ENCODE measurements around the gene CCNYL1. TPM values are rescaled to one million over a fixed set of nuclear protein-coding genes. Genes with fewer than 3 reads are reported as not detected.

The CCNYL1 gene
- total RNA-seq, 6 donors from 2014 or later = 10.9 to 27.0 (median 19.2) TPM

DNA sequence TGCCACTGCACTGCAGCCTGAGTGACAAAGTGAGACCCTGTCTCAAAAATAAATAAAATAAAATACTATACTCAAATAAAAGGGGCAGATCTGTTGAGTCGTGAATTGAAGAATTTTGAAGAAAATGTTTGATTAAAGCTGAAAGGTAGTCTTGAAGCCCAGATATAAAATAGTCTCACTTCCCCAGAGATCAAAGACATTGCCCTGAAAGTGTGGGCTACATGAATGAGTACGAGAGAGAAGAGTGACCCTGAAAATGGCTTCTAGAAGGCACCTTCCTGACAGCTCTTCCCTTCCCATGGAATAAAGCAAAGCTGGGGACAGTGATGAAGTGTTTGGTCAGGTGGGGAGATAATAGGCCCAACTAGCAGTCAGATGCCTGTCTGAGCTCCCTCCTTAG lies 72.1 kb downstream of the CCNYL1 start:
- Histone ChIP-seq H3K36me3 (no peaks in the 10 kb centered on the region), H3K27ac (no peak overlapping the region), H3K4me1 (peaks cover 0 to 3% (median 0%) of the 10 kb centered on the region in 4 donors), H3K9me3 (no peaks in the 10 kb centered on the region), H3K27me3 (no peaks in the 10 kb centered on the region), H3K4me3 (no peak overlapping the region)
- WGBS, 2 donors = 80 to 81% methylated on average over 2 of the region's 2 CpGs
- TF ChIP-seq EP300 (IDR thresholded peaks at IDR 0.05) (no peak), POLR2A (IDR thresholded peaks at IDR 0.05) (no peak), POLR2AphosphoS5 (IDR thresholded peaks at IDR 0.05) (no peak)
- TF ChIP-seq, protein P1, sequence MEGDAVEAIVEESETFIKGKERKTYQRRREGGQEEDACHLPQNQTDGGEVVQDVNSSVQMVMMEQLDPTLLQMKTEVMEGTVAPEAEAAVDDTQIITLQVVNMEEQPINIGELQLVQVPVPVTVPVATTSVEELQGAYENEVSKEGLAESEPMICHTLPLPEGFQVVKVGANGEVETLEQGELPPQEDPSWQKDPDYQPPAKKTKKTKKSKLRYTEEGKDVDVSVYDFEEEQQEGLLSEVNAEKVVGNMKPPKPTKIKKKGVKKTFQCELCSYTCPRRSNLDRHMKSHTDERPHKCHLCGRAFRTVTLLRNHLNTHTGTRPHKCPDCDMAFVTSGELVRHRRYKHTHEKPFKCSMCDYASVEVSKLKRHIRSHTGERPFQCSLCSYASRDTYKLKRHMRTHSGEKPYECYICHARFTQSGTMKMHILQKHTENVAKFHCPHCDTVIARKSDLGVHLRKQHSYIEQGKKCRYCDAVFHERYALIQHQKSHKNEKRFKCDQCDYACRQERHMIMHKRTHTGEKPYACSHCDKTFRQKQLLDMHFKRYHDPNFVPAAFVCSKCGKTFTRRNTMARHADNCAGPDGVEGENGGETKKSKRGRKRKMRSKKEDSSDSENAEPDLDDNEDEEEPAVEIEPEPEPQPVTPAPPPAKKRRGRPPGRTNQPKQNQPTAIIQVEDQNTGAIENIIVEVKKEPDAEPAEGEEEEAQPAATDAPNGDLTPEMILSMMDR (IDR thresholded peaks at IDR 0.05) = no peak
- ATAC-seq (ENCODE audit: low FRiP score in 2 of 2) = no peak
- DNase-seq = no peak

DNA sequence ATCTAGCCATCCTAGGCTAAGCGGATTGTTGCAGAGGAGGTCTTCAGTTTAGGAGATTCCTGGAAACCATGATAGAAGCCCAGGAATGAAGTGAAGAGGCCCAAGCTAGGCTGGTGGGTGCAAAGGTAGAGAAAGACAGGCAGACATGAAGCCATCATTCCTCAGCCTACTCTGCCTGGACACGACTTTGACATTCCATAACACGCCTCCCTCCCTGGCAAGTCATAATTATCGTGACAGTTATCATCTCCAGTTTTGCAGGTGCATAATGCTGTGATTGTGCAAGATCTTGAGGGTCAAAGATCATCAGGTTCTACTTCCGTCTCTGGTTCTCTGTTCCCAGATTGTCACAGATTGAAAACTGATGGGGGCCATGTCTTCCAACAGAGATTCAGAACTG lies 73.5 kb downstream of the CCNYL1 start:
- ATAC-seq (ENCODE audit: low FRiP score in 2 of 2) = no peak
- Histone ChIP-seq H3K9me3 (no peaks in the 10 kb centered on the region), H3K27ac (no peak overlapping the region), H3K36me3 (no peaks in the 10 kb centered on the region), H3K4me1 (peaks cover 0 to 3% (median 0%) of the 10 kb centered on the region in 4 donors), H3K27me3 (no peaks in the 10 kb centered on the region), H3K4me3 (no peak overlapping the region)
- WGBS, 2 donors = 82 to 89% methylated on average over 5 of the region's 5 CpGs
- no peak for DNase-seq
- TF ChIP-seq, protein P1 (IDR thresholded peaks at IDR 0.05) = no peak
- TF ChIP-seq EP300 (IDR thresholded peaks at IDR 0.05) = no peak
- TF ChIP-seq POLR2AphosphoS5 (IDR thresholded peaks at IDR 0.05) = no peak
- TF ChIP-seq POLR2A (IDR thresholded peaks at IDR 0.05) = no peak

DNA sequence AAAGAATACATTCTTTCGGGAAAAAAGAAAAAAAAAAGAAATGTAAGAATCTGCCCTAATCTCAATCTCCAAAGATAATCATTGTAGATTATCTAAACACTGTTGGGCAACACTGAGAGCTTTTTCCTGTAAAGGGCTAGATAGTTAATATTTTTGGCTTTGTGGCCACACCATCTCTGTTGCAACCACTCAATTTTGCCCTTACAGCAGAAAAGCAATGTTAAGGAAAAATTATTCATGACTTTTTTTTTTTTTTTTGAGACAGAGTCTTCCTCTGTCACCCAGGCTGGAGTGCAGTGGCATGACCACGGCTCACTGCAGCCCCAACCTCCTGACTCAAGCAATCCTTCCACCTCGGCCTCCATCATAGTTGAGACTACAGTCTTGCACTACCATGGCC lies 75.6 kb downstream of the CCNYL1 start:
- Histone ChIP-seq H3K27me3 (no peaks in the 10 kb centered on the region), H3K27ac (no peak overlapping the region), H3K9me3 (no peaks in the 10 kb centered on the region), H3K36me3 (no peaks in the 10 kb centered on the region), H3K4me1 (peaks cover 6 to 12% (median 7%) of the 10 kb centered on the region in 4 donors), H3K4me3 (no peak overlapping the region)
- TF ChIP-seq EP300 (IDR thresholded peaks at IDR 0.05) (no peak), POLR2A (IDR thresholded peaks at IDR 0.05) (no peak)
- TF ChIP-seq, protein P1 (IDR thresholded peaks at IDR 0.05) = no peak
- 60 to 67% methylated on average over 3 of the region's 3 CpGs for WGBS, 2 donors
- ATAC-seq (ENCODE audit: low FRiP score in 2 of 2) (peak in 1 of 2 donors; percentile 34), DNase-seq (no peak)

DNA sequence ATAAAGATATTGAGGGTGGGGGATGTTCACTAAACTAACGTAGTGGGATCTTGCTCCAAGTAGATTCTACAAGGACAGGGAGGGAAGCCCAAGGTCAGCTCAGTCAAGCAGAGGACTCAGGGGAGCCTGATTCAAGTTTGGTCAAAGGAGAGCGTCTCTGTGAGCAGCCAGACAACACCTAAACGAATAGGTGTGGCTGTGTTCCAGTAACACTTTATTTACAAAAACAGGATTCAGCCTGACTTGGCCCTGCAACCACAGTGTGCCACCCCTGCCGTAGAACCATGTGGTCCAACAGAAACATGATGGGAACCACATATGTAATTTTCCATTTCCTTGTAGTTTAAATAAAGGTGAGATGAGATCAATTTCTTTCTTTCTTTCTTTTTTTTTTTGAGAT lies 76.4 kb downstream of the CCNYL1 start:
- Histone ChIP-seq H3K9me3 (no peaks in the 10 kb centered on the region), H3K4me3 (no peak overlapping the region), H3K27me3 (no peaks in the 10 kb centered on the region), H3K36me3 (no peaks in the 10 kb centered on the region), H3K27ac (no peak overlapping the region), H3K4me1 (peaks cover 6 to 19% (median 10%) of the 10 kb centered on the region in 4 donors)
- DNase-seq (no peak), ATAC-seq (ENCODE audit: low FRiP score in 2 of 2) (no peak)
- TF ChIP-seq, protein P1 (IDR thresholded peaks at IDR 0.05) = no peak
- TF ChIP-seq EP300 (IDR thresholded peaks at IDR 0.05) (no peak), POLR2A (IDR thresholded peaks at IDR 0.05) (no peak), POLR2AphosphoS5 (IDR thresholded peaks at IDR 0.05) (no peak)
- 70 to 81% methylated on average over 4 of the region's 4 CpGs for WGBS, 2 donors

DNA sequence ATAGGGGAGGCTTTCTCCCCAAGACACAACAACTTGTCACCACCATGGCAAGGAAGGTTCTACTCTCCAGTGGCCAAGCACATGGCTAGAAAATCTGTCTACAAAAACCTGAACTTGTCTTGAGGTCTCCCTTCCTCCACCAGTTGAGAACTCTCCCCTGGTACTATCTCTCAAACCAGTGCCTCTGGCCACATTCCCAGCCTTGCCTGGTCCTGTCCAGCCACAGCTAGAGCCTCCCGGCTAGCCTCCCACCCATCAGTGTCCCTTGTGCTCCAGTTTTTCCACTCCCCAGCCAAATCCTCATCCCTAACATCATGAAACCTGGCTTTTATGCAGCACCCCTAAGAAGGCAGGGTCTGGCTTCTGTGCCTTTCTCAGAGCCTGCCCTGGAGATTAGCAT lies 79.5 kb downstream of the CCNYL1 start:
- 93 to 95% methylated on average over 1 of the region's 1 CpG for WGBS, 2 donors
- no peak overlapping the region for H3K4me3 ChIP-seq
- H3K4me1 ChIP-seq = peaks cover 9 to 32% (median 19%) of the 10 kb centered on the region in 4 donors
- ATAC-seq (ENCODE audit: low FRiP score in 2 of 2) (no peak), DNase-seq (no peak)
- TF ChIP-seq POLR2A (IDR thresholded peaks at IDR 0.05) = no peak
- TF ChIP-seq EP300 (IDR thresholded peaks at IDR 0.05) = no peak
- TF ChIP-seq, protein P1 (IDR thresholded peaks at IDR 0.05) = no peak
- no peak for TF ChIP-seq POLR2AphosphoS5 (IDR thresholded peaks at IDR 0.05)
- H3K27me3 ChIP-seq = no peaks in the 10 kb centered on the region
- H3K9me3 ChIP-seq = no peaks in the 10 kb centered on the region
- H3K36me3 ChIP-seq = no peaks in the 10 kb centered on the region
- peak overlapping the region in 2 of 4 donors; percentile 7 to 79 for H3K27ac ChIP-seq
